AG09309 (cell line): ENCODE data around the gene ARHGAP22.

Experiments used
- DNase-seq: peaks from one replicate; pipeline ENCODE4 v3.0.0-alpha.2; 2010; ENCODE audit warnings: low read depth
- H3K4me3 ChIP-seq: 2 replicates; pipeline ENCODE4 v1.5.1; 2011; ENCODE audit warnings: mild to moderate bottlenecking, low read depth, low read length, moderate library complexity; ENCODE audit not compliant: control insufficient read depth
- TF ChIP-seq, protein P1 (sequence below): IDR thresholded peaks from 2 replicates; pipeline ENCODE4 v1.5.1; 2011; ENCODE audit warnings: mild to moderate bottlenecking, low read depth, low read length, inconsistent platforms; ENCODE audit not compliant: insufficient read depth, control insufficient read depth; ENCODE audit errors: missing control alignments

The ARHGAP22 gene, protein sequence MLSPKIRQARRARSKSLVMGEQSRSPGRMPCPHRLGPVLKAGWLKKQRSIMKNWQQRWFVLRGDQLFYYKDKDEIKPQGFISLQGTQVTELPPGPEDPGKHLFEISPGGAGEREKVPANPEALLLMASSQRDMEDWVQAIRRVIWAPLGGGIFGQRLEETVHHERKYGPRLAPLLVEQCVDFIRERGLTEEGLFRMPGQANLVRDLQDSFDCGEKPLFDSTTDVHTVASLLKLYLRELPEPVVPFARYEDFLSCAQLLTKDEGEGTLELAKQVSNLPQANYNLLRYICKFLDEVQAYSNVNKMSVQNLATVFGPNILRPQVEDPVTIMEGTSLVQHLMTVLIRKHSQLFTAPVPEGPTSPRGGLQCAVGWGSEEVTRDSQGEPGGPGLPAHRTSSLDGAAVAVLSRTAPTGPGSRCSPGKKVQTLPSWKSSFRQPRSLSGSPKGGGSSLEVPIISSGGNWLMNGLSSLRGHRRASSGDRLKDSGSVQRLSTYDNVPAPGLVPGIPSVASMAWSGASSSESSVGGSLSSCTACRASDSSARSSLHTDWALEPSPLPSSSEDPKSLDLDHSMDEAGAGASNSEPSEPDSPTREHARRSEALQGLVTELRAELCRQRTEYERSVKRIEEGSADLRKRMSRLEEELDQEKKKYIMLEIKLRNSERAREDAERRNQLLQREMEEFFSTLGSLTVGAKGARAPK

DNA sequence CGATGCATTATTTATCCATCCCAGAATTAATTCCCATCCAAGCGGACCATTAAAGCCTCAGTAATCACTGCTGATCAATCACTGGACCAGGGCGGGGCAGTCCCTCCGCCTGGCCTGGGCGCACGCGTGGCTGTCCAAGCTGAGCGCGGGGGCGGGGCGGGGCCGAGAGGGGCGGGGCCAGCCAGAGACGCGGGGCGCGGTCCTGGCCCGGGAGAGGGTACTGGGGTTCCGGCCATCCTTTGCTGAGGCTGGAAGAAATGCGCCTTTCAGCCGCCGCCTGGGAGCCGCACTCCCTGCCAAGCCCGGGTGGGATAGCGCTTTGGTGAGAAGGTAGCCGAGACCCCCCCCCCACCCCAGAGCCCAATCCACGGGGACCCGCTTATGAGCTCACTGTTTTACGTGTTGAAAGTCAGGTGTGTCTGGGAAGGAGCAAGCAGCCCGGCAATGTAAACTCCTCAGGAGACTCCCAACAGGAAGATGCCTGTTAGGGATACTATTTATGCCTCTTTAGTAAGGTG is at the start of gene ARHGAP22:
Gene ARHGAP22, minus strand, starts transcription at position 83 of the 518 bp plus-strand sequence. CDS start 277 bp downstream, outside the sequence.
- TF ChIP-seq, protein P1, sequence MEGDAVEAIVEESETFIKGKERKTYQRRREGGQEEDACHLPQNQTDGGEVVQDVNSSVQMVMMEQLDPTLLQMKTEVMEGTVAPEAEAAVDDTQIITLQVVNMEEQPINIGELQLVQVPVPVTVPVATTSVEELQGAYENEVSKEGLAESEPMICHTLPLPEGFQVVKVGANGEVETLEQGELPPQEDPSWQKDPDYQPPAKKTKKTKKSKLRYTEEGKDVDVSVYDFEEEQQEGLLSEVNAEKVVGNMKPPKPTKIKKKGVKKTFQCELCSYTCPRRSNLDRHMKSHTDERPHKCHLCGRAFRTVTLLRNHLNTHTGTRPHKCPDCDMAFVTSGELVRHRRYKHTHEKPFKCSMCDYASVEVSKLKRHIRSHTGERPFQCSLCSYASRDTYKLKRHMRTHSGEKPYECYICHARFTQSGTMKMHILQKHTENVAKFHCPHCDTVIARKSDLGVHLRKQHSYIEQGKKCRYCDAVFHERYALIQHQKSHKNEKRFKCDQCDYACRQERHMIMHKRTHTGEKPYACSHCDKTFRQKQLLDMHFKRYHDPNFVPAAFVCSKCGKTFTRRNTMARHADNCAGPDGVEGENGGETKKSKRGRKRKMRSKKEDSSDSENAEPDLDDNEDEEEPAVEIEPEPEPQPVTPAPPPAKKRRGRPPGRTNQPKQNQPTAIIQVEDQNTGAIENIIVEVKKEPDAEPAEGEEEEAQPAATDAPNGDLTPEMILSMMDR, result no peak
- H3K4me3 ChIP-seq, result peak within 1 kb of the TSS; percentile 73
- DNase-seq, result no peak

DNA sequence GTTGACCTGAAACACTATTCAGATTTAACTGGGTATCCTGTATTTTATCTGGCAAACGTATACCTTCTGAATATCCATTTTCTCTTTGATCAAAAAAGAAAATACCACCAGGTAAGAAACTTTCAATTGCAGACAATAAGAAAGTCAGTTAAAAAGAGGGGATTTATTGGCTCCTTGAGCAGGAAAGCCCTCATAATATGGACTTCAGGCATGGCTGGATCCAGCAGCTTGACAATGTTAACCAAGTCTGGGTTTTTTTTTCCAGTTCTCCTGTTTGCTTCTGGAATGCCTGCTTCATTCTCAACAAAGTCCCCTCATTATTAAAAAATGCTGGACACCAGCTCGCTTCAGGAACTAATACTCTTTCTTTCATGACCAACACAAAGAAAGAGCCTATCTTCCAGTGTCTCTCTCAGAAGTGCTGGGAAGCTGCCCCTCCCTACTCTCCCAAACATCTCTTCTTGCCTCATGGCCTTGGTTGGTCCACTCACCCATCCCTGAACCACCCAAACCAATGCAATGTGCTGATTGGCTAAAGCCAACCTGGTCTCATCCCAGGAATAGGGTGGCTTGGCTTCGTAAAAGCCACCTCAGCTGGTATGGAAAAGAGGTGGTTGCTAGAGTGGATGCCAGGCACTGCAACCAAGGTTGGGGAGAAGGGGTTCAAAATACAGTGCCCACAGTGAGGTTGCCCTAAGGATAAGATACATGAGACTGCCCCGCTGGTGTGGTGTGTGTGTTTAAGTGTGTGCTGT is 49.2 kb upstream of the ARHGAP22 start:
- TF ChIP-seq, protein P1, result no peak
- H3K4me3 ChIP-seq, result no peak overlapping the region
- DNase-seq, result no peak

DNA sequence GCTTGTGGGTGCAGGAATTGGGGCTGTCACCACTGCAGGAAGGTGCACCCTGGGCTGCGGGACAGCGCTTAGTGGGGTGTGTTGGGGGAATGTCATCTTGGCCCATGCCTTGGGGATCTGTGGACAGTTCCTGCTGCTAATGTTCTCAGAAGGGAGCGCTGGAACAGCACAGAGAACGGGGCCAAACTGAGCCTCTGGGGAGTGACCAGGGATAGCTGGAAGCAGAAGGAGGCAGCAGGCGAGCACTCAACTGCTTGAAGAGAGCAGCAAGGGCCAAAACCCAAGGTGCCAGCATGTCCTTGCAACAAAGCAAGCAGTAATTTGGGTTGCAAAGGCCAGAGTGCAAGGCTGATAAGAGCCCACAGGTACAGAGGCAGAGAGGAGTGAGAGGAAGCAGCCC is 48.5 kb upstream of the ARHGAP22 start:
- H3K4me3 ChIP-seq, result no peak overlapping the region
- DNase-seq, result no peak
- TF ChIP-seq, protein P1, result no peak

DNA sequence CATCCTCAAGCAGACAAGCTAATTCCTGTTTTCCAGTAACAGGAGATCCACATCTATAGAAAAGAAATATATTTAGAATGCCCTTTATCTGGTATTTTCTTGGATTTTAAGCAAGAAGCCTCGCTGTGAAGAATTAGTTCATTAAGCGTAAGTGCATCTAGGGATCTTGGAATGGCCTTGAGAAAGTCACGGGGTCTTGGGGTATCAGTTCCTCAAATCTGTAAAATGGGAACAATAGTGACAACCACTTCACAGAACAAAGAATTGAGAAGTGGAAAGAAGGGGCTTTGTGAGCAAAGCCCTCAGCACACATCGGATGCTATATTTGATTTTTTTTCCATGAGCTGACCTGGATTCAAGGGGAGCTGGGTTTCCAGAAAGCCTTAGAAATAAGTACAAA is 47.5 kb upstream of the ARHGAP22 start:
- TF ChIP-seq, protein P1, result no peak
- no peak for DNase-seq
- no peak overlapping the region for H3K4me3 ChIP-seq

DNA sequence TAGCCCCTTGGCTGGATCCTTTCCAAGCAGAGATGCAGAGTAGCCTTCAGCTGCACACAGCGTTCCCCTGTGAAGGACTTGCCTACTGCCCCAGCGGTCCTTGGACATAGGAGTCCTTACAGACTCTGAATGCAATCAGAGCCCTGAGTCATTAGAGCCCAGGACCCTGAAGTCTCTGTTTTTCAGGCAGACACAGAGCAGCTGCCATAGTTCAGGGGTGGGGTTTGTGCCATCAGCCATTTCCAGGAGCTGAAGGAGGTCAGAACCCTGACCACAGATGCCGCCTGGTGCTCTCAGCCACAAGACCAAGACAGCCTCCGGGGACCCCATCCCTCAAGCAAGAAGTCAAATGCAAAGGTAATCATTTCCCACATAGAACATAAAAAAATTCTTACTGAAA is 47.0 kb upstream of the ARHGAP22 start:
- TF ChIP-seq, protein P1, result no peak
- no peak for DNase-seq
- no peak overlapping the region for H3K4me3 ChIP-seq

DNA sequence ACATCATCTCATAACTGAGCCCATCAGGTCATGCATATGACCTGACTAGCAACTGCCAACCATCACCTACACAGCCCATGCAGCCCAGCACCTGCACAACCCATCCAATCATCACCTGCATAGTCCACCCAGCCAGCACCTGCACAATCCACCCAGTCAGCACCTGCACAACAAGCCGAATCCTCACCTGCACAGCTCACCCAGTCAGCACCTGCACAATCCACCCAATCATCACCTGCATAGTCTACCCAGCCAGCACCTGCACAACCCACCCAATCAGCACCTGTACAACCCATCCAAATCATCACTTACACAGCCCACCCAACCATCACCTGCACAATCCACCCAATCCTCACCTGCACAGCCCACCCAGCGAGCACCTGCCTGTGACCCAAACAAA is 46.4 kb upstream of the ARHGAP22 start:
- TF ChIP-seq, protein P1, result no peak
- H3K4me3 ChIP-seq, result no peak overlapping the region
- DNase-seq, result no peak
